ENCODE data around the gene FOXJ3. TPM values are rescaled to one million over a fixed set of nuclear protein-coding genes. Genes with fewer than 3 reads are reported as not detected.

The FOXJ3 gene
- total and polyA plus RNA-seq, 2 experiments from 2014 or later: 19.0 to 39.0 TPM

GRCh38 chr1:42266253-42267135 is 68.5 kb downstream of the FOXJ3 start:
- 87% methylated on average over 4 of the region's 4 CpGs for WGBS (ENCODE audit: low lambda C conversion rate, missing lambda C conversion rate)
- no peaks in the 10 kb centered on the region for H3K27me3 ChIP-seq
- H3K9me2 ChIP-seq (replicated peaks; ENCODE audit: insufficient read depth): no peaks in the 10 kb centered on the region
- TF ChIP-seq, protein P1, sequence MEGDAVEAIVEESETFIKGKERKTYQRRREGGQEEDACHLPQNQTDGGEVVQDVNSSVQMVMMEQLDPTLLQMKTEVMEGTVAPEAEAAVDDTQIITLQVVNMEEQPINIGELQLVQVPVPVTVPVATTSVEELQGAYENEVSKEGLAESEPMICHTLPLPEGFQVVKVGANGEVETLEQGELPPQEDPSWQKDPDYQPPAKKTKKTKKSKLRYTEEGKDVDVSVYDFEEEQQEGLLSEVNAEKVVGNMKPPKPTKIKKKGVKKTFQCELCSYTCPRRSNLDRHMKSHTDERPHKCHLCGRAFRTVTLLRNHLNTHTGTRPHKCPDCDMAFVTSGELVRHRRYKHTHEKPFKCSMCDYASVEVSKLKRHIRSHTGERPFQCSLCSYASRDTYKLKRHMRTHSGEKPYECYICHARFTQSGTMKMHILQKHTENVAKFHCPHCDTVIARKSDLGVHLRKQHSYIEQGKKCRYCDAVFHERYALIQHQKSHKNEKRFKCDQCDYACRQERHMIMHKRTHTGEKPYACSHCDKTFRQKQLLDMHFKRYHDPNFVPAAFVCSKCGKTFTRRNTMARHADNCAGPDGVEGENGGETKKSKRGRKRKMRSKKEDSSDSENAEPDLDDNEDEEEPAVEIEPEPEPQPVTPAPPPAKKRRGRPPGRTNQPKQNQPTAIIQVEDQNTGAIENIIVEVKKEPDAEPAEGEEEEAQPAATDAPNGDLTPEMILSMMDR (IDR thresholded peaks at IDR 0.05; ENCODE audit: poor library complexity): no peak
- no peak for TF ChIP-seq EZH2phosphoT487 (IDR thresholded peaks at IDR 0.05; ENCODE audit: low read depth, severe bottlenecking, unreplicated experiment)
- TF ChIP-seq EZH2 (IDR thresholded peaks at IDR 0.05; ENCODE audit: borderline replicate concordance): no peak
- H4K20me1 ChIP-seq (ENCODE audit: insufficient read depth, poor library complexity, severe bottlenecking): peaks cover 19% of the 10 kb centered on the region
- no peak for DNase-seq (ENCODE audit: low spot score)
- peaks cover 87% of the 10 kb centered on the region for H3K79me2 ChIP-seq
- H3K27ac ChIP-seq: no peak overlapping the region
- H3K9me3 ChIP-seq (ENCODE audit: low read depth): no peaks in the 10 kb centered on the region
- H3K4me3 ChIP-seq: no peak overlapping the region
- no peaks in the 10 kb centered on the region for H3K4me1 ChIP-seq (ENCODE audit: insufficient read depth)
- H3K36me3 ChIP-seq (replicated peaks; ENCODE audit: insufficient read depth, low read depth): no peaks in the 10 kb centered on the region
- H2AFZ ChIP-seq: no peak overlapping the region
- H3K4me2 ChIP-seq: no peak overlapping the region

DNA sequence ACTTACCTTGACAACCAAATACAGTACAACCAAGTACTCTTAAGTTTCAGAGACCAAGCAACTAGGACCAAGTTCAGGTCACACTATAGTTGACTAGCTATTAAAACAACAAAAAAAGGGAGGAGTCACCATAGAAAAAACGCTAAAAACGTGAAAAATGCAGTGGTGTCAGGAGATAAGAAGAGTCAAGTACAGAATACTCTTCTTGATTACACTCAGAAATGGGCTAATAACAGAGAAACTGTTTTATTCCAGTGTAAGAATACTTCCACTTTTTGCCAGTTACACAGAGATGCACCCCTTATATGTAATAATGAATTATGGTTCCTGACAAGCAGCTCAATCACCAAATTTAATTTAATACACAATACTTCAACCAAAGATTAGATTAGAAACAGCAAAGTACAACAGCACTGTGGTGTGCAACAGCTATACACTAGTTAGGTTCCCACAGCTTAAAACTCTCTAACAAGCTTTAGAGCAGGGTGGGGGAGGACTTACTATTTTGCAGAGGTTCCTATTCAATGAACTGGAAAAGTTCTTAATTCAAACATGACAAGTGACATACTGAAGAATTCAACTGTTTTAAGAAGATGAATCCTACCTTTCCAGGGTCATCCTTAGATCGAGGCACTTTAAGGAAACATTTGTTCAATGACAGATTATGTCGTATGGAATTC is 70.4 kb downstream of the FOXJ3 start:
- TF ChIP-seq EZH2 (IDR thresholded peaks at IDR 0.05; ENCODE audit: borderline replicate concordance) (no peak), EZH2phosphoT487 (IDR thresholded peaks at IDR 0.05; ENCODE audit: low read depth, severe bottlenecking, unreplicated experiment) (no peak)
- TF ChIP-seq, protein P1 (IDR thresholded peaks at IDR 0.05; ENCODE audit: poor library complexity): no peak
- H3K27ac ChIP-seq: no peak overlapping the region
- H3K36me3 ChIP-seq (replicated peaks; ENCODE audit: insufficient read depth, low read depth): no peaks in the 10 kb centered on the region
- H3K9me2 ChIP-seq (replicated peaks; ENCODE audit: insufficient read depth): no peaks in the 10 kb centered on the region
- 88% methylated on average over 4 of the region's 4 CpGs for WGBS (ENCODE audit: low lambda C conversion rate, missing lambda C conversion rate)
- H2AFZ ChIP-seq: no peak overlapping the region
- H4K20me1 ChIP-seq (ENCODE audit: insufficient read depth, poor library complexity, severe bottlenecking): peaks cover 23% of the 10 kb centered on the region
- H3K27me3 ChIP-seq: no peaks in the 10 kb centered on the region
- DNase-seq (ENCODE audit: low spot score): no peak
- no peak overlapping the region for H3K4me2 ChIP-seq
- peaks cover under 1% of the 10 kb centered on the region for H3K4me1 ChIP-seq (ENCODE audit: insufficient read depth)
- peaks cover 81% of the 10 kb centered on the region for H3K79me2 ChIP-seq
- no peaks in the 10 kb centered on the region for H3K9me3 ChIP-seq (ENCODE audit: low read depth)
- no peak overlapping the region for H3K4me3 ChIP-seq

DNA sequence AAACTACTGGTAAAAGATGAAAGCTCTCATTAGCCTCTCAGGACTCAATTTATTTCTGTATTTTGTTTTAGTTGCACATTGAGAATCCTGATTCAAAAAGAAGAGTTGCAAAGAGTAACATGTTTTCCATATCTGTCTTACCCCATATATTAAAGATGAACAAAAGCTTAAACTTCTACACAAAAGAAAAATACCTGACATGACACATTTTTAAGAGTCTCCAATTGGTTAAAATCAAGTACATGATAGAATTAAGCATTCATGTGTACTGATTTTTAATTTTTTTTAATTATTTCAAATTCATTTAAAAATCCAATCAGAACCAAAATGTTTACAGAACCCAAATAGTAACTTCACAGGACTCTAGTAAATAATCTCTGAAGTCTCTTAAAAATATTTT is 72.0 kb downstream of the FOXJ3 start:
- H3K27ac ChIP-seq: no peak overlapping the region
- no peaks in the 10 kb centered on the region for H3K27me3 ChIP-seq
- no peaks in the 10 kb centered on the region for H3K9me2 ChIP-seq (replicated peaks; ENCODE audit: insufficient read depth)
- peaks cover 73% of the 10 kb centered on the region for H3K79me2 ChIP-seq
- peaks cover 17% of the 10 kb centered on the region for H3K4me1 ChIP-seq (ENCODE audit: insufficient read depth)
- H3K4me2 ChIP-seq: no peak overlapping the region
- H3K4me3 ChIP-seq: no peak overlapping the region
- TF ChIP-seq EZH2 (IDR thresholded peaks at IDR 0.05; ENCODE audit: borderline replicate concordance): no peak
- TF ChIP-seq EZH2phosphoT487 (IDR thresholded peaks at IDR 0.05; ENCODE audit: low read depth, severe bottlenecking, unreplicated experiment): no peak
- TF ChIP-seq, protein P1 (IDR thresholded peaks at IDR 0.05; ENCODE audit: poor library complexity): no peak
- H4K20me1 ChIP-seq (ENCODE audit: insufficient read depth, poor library complexity, severe bottlenecking): peaks cover 33% of the 10 kb centered on the region
- no peaks in the 10 kb centered on the region for H3K9me3 ChIP-seq (ENCODE audit: low read depth)
- no peaks in the 10 kb centered on the region for H3K36me3 ChIP-seq (replicated peaks; ENCODE audit: insufficient read depth, low read depth)
- DNase-seq (ENCODE audit: low spot score): no peak
- no peak overlapping the region for H2AFZ ChIP-seq
